Retinal pigment epithelial cell (primary cell): Measurements from ENCODE around the gene CNTN4.

Source experiments
- DNase-seq: peaks from one replicate; pipeline ENCODE4 v3.0.0-alpha.2; 2010; ENCODE audit warnings: low read depth
- H3K4me3 ChIP-seq: 2 replicates; pipeline ENCODE4 v1.5.1; 2011; ENCODE audit warnings: mild to moderate bottlenecking, low read length, control low read depth, moderate library complexity
- TF ChIP-seq, protein P1 (sequence below): conservative IDR thresholded peaks from 2 replicates; pipeline ENCODE4 v1.5.1; 2011; ENCODE audit warnings: low read depth, low read length, control low read depth, inconsistent platforms

Gene CNTN4

DNA sequence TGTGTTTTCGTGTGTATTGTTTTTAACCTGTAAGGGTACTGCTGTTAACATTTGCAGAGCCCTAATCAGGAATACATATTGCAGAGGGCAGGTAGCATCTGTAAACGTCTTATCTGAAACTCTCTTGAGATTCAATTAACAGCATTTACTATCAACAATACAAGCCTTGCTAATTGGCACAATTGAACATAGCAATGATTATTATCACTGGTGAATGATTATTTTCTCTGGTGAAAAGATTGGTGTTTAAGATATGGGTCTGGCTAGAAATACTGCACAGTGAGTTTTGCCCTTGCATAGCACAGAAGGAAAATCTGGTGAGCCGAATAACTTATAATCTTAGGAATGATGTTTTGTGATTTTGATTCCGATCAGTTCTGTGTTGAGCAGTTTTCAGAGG lies 5.9 kb upstream of the CNTN4 start:
- DNase-seq: no peak
- TF ChIP-seq, protein P1, sequence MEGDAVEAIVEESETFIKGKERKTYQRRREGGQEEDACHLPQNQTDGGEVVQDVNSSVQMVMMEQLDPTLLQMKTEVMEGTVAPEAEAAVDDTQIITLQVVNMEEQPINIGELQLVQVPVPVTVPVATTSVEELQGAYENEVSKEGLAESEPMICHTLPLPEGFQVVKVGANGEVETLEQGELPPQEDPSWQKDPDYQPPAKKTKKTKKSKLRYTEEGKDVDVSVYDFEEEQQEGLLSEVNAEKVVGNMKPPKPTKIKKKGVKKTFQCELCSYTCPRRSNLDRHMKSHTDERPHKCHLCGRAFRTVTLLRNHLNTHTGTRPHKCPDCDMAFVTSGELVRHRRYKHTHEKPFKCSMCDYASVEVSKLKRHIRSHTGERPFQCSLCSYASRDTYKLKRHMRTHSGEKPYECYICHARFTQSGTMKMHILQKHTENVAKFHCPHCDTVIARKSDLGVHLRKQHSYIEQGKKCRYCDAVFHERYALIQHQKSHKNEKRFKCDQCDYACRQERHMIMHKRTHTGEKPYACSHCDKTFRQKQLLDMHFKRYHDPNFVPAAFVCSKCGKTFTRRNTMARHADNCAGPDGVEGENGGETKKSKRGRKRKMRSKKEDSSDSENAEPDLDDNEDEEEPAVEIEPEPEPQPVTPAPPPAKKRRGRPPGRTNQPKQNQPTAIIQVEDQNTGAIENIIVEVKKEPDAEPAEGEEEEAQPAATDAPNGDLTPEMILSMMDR: no peak
- H3K4me3 ChIP-seq: no peak overlapping the region

DNA sequence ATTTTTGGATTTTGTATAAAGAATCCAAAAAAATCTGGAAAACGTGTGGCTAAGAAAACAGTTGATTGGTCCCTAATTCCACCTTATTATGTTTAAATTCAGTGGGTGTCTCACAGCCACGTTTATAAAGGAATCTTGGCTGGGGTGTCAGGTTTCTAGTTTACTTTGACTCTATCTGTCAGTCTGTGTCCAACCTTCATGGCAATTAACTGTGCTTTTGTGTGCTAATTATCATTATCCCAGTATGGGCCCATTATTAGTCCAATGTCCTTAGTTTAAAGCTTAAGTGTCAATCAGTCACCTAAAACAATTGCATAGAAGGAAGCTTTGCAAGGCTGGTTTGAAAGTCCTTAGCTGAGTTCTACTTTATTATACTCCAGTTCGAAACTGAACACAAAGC lies 3.7 kb upstream of the CNTN4 start:
- no peak for DNase-seq
- TF ChIP-seq, protein P1: no peak
- H3K4me3 ChIP-seq: no peak overlapping the region

DNA sequence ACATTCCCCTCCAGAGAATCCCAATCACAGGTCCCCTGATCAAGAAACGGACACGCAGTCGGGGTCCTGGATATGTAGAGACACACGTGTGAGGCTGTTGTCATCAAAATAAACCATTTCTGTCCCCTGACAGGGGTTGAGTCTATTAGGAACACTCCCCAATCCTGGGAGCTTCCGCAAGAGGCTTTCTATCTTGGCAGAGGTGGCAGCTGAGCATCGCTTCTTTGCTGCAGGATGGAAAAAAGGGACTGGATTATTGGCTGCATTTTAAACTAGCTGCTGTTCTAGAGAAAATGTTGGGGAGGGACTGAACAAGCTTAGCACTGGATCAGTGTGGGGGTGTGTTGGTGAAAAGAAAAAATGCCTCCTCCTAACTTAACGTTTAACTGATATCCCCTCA lies 2.5 kb upstream of the CNTN4 start:
- no peak for DNase-seq
- TF ChIP-seq, protein P1: no peak
- no peak overlapping the region for H3K4me3 ChIP-seq

DNA sequence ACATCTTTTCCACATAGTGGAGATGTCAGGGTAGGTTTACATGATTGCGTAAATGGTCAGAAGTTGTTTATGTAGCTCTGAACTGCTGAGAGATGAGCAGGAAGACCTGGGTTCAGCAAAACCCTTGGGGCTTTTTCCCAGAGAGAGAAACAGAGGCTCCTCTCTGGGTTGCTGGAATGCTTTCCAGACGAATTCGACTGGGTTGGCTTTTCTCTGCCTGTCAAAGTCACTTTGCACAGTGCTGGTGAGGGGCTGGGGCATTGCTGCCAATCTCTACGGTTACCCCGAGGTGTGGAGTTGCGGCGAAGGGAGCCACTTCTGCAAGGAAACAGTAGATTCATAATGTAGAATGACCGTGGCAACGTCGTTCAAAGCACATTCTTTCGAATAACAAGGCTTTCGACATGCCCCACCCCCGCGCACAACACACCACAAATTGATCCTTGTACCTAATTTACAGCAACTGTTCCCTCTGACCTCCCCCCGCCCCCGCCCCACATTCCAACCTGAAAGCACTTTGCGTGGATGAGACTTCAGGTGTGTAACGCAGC lies 950 bp upstream of the CNTN4 start:
- TF ChIP-seq, protein P1: no peak
- H3K4me3 ChIP-seq: peak overlapping the region; percentile 53
- DNase-seq: no peak

DNA sequence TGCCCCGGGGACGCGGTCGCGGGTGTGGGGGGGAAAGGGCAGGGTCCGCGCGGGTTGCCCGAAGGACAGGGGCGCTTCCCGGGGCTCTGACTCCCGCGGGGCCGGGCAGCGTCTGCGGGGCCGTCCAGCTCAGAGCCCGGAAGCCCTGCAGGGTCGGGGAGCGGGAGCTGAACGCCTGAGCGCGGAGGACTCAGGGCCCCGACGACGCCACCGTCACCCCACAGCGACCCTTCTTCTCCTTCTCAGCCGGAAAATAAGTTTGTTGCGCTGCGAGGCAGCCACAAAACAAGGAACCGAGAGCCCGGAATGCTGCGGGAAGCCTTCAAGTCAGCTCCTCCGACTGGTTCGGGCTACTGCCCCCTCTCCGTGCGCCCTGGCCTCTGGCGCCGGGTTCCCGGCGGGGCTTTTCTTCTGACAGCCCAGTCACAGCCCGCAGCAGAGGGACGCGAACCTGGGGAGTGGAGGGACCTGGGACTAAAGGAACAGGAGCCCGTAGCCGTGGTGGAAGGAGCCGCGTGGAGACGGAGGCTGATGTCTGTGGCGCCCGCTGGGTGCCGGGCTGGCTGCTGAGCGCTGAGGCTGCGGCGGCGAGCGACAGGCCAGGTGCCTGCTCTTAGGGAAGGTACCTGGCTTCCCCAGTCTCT lies 484 bp downstream of the CNTN4 start:
- peak overlapping the region; percentile 48 for H3K4me3 ChIP-seq
- DNase-seq: no peak
- TF ChIP-seq, protein P1: no peak

DNA sequence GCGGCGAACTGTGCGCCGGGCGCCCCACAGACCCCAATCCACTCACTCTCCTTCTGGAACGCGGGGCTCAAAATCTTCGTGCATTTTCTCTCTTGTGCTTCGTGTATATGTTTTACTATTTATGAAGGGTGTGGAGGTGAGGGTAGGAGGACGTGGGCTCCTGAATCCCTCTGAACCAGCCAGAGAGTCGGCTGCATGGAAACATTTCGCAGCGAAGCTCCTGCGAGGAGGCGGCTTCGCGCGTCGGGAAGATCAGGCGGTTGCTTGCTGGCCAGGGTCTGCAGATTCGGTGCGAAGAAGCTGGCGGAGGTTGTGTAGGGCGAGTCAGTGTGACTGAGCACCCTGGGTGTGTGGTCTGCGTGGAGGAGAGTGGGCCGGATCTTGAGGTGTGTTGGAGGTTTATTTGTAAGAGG lies 1.1 kb downstream of the CNTN4 start:
- H3K4me3 ChIP-seq: peak overlapping the region; percentile 48
- no peak for DNase-seq
- TF ChIP-seq, protein P1: no peak

DNA sequence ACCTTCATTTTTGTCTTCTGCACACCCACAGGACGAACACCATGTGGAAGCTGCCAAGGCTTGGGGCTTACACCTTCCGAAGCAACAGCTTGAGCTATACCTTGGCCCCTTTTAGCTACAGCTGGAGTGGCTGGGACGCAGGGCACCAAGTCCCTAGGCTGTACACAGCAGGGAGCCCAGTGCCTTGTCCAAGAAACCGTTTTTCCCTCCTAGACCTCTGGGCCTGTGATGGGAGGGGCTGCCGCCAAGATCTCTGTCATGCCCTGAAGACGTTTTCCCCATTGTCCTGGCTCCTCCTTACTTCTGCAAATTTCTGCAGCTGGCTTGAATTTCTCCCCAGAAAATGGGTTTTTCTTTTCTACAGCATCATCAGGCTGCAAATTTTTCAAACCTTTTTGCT lies 7.8 kb downstream of the CNTN4 start:
- H3K4me3 ChIP-seq: no peak overlapping the region
- TF ChIP-seq, protein P1: no peak
- DNase-seq: no peak
